Measurements from ENCODE around the gene AGAP4.
"Not testable (repeated sequence)": the region's sequence is repeated elsewhere in the genome, so short reads cannot be mapped to it uniquely, and the experiment has no call there.

Gene AGAP4

DNA sequence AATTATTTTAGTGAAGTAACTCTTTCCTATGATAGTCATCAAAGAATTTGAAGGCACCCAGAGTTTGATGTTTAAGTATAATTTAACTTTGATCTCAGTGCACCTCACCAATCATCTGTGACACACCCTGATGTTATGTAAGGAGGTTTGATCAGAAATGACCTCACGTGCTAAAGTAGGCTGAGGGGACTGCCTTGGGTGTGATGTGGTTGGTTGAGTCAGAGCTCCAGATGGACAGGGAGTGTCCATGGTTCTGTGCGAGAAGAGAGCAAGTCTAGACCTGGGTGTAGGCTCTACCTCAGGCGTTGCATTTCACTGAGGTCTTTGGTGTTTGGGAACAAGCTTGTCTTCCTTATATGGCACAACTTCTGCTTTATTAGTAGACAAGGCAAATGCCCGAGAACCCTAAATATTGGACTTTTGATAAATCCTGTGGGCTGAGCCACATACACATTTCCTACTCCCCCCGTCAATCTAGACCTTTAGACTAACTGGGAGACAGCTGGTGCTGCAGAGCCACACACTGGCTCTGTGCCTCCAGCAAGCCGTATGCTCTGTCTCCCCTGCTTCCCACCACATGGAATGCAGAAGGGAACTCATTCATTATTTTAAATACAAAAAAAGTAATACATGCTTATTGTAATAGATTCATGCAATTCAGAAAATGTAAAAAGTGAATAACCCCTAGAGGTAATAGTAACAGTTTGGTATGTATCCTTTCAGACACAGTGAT lies 56.4 kb downstream of the AGAP4 start:
- DNase-seq: not testable (repeated sequence)

- DNase-seq: not testable (repeated sequence)
Measured at GRCh38 chr10:45789991-45790390, 57.3 kb downstream of the AGAP4 start.

- DNase-seq: not testable (repeated sequence)
Measured at GRCh38 chr10:45787212-45787741, 60.0 kb downstream of the AGAP4 start.

- DNase-seq: not testable (repeated sequence)
Measured at GRCh38 chr10:45786217-45786616, 61.1 kb downstream of the AGAP4 start.
